CD4-positive, alpha-beta memory T cell (primary cell): ENCODE data around the gene NLRP1. TPM values are rescaled to one million over a fixed set of nuclear protein-coding genes. Genes with fewer than 3 reads are reported as not detected.

Experiments
- CTCF ChIA-PET: fragments of 350-600 bp; sonication (Branson Sonifier 250); formaldehyde crosslinking; loops from one replicate; lab custom pipeline; 2021; ENCODE audit warnings: inconsistent platforms; ENCODE audit not compliant: partially characterized antibody; lab: Charles Lee
- POLR2A ChIA-PET: fragments of 350-600 bp; sonication (Branson Sonifier 250); formaldehyde crosslinking; loops from one replicate; lab custom pipeline; 2021; ENCODE audit not compliant: partially characterized antibody; lab: Charles Lee
- DNase-seq, 5 donors: peaks; one replicate each; pipeline versions ENCODE4 v3.0.0 to v3.0.0-alpha.2; 2020 to 2022; ENCODE audit warnings: mixed read lengths in 1 of 5
- H3K27ac ChIP-seq: one replicate; pipeline ENCODE4 v1.7.0; 2013; ENCODE audit warnings: low read depth, low read length
- H3K27me3 ChIP-seq: 2 replicates; pipeline ENCODE4 v1.7.0; 2013; ENCODE audit warnings: mild to moderate bottlenecking, low read length, moderate library complexity; ENCODE audit not compliant: insufficient read depth
- H3K36me3 ChIP-seq: 2 replicates; pipeline ENCODE4 v1.7.0; 2013; ENCODE audit warnings: mild to moderate bottlenecking, low read length, moderate library complexity; ENCODE audit not compliant: insufficient read depth
- H3K4me1 ChIP-seq: 2 replicates; pipeline ENCODE4 v1.7.0; 2013; ENCODE audit warnings: mild to moderate bottlenecking, low read length, moderate library complexity; ENCODE audit not compliant: insufficient read depth
- H3K4me3 ChIP-seq, 2 donors: one replicate each; pipeline ENCODE4 v1.7.0; 2013; ENCODE audit warnings: low read length in 2 of 2, mild to moderate bottlenecking in 1 of 2
- H3K9me3 ChIP-seq, 2 donors: one replicate each; pipeline ENCODE4 v1.7.0; 2013; ENCODE audit warnings: low read length in 2 of 2, control low read depth in 1 of 2; ENCODE audit not compliant: control insufficient read depth in 1 of 2
- H3K27ac Mint-ChIP-seq, 7 donors: one replicate each; pipeline ENCODE4 v1.8.0; 2020 to 2021; ENCODE audit warnings: mixed read lengths in 7 of 7, mild to moderate bottlenecking in 6 of 7, inconsistent platforms in 3 of 7, moderate library complexity in 3 of 7
- H3K27me3 Mint-ChIP-seq, 2 donors: one replicate each; pipeline ENCODE4 v1.8.0; 2020 to 2021; ENCODE audit warnings: mixed read lengths in 2 of 2
- H3K36me3 Mint-ChIP-seq, 2 donors: one replicate each; pipeline ENCODE4 v1.8.0; 2020 to 2021; ENCODE audit warnings: mixed read lengths in 2 of 2, inconsistent platforms in 1 of 2, mild to moderate bottlenecking in 1 of 2
- H3K4me1 Mint-ChIP-seq, 4 donors: one replicate each; pipeline ENCODE4 v1.8.0; 2020 to 2021; ENCODE audit warnings: mixed read lengths in 4 of 4, mild to moderate bottlenecking in 1 of 4
- H3K4me3 Mint-ChIP-seq, 8 donors: one replicate each; pipeline ENCODE4 v1.8.0; 2020 to 2021; ENCODE audit warnings: mixed read lengths in 8 of 8, mild to moderate bottlenecking in 7 of 8, moderate library complexity in 6 of 8, inconsistent platforms in 3 of 8
- H3K9me3 Mint-ChIP-seq, 8 donors: one replicate each; pipeline ENCODE4 v1.8.0; 2020 to 2021; ENCODE audit warnings: mixed read lengths in 8 of 8, mild to moderate bottlenecking in 5 of 8, inconsistent platforms in 3 of 8, moderate library complexity in 1 of 8
- intact Hi-C: fragments of 100-400 bp; cut with micrococcal nuclease; formaldehyde crosslinking; loops from one replicate; pipeline ENCODE4 v1.15.1; 2023
- polyA plus RNA-seq, 2 donors: library from polyadenylated mRNA; unstranded; fragments of 300-500 nt; fragmentation: Illumina TruSeq; gene quantifications; one replicate each; pipeline ENCODE4 v1.2.3, GENCODE V29; 2021
- total RNA-seq, 2 experiments: library from RNA; stranded (reverse); gene quantifications; one replicate each; pipeline ENCODE4 v1.2.3, GENCODE V29; 2021

NLRP1 gene
- total and polyA plus RNA-seq, 4 experiments from 2014 or later, result 9.7 to 292 (median 160) TPM

DNA sequence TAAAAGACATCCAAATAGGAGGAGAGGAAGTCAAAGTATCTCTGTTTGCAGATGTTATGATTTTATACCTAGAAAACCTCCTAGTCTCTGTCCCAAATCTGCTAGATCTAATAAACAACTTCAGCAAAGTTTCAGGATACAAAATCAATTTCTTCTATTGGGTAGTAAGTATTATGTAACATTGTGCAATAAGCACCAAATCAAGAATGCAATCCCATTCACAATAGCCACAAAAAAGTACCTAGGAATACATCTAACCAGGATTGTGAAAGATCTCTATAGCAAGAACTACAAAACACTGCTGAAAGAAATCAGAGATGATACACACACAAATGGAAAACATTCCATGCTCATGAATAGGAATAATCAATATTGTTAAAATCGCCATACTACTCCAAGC, 13.0 kb downstream of the NLRP1 start:
- intact Hi-C loops, result no loop called here
- peaks cover 47 to 75% (median 60%) of the 10 kb centered on the region in 4 donors for H3K4me1 Mint-ChIP-seq
- ChIA-PET CTCF (no interaction called here), POLR2A (no interaction called here)
- H3K27ac Mint-ChIP-seq, result peak overlapping the region in 4 of 7 donors; percentile 13 to 69 (median 19)
- H3K36me3 ChIP-seq, result peaks cover 23% of the 10 kb centered on the region
- no peaks in the 10 kb centered on the region for H3K27me3 ChIP-seq
- H3K9me3 ChIP-seq, result no peaks in the 10 kb centered on the region
- H3K4me3 ChIP-seq, result no peak overlapping the region
- peaks cover 18% of the 10 kb centered on the region for H3K4me1 ChIP-seq
- peak overlapping the region in 2 of 8 donors; percentile 0 to 8 for H3K4me3 Mint-ChIP-seq
- no peak for DNase-seq
- H3K36me3 Mint-ChIP-seq, result peaks cover 83 to 87% of the 10 kb centered on the region in 2 donors
- H3K9me3 Mint-ChIP-seq, result peaks cover 0 to 10% (median 4%) of the 10 kb centered on the region in 8 donors
- no peaks in the 10 kb centered on the region for H3K27me3 Mint-ChIP-seq
- H3K27ac ChIP-seq, result no peak overlapping the region

DNA sequence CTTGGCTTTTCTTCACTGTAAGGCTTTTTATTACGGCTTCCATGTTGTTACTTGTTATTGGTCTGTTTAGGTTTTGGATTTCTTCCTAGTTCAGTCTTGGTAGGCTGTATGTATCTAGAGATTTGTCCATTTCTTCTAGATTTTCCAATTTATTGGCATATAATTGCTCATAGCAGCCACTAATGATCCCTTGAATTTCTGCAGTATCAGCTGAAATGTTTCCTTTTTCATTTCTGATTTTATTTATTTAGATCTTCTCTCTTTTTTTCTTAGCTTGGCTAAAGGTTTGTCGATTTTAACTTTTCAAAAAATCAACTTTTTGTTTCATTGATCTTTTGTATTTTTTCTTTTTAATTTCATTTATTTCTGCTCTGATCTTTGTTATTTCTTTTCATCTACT, 18.5 kb downstream of the NLRP1 start:
- no peaks in the 10 kb centered on the region for H3K27me3 ChIP-seq
- ChIA-PET CTCF (interaction anchor here (1.8 kb wide), 1 partner anchor 26 kb away, joined by 4 read pairs; no protein-coding TSS in a partner anchor), POLR2A (interaction anchor here (0.9 to 1.8 kb wide), 3 partner anchors 9 to 24 kb away, joined by 3 to 4 read pairs (median 4); partner anchors contain the start of gene NLRP1)
- peaks cover 3% of the 10 kb centered on the region for H3K4me1 ChIP-seq
- H3K27ac Mint-ChIP-seq, result peak overlapping the region in 5 of 7 donors; percentile 7 to 88 (median 43)
- peaks cover 0 to 5% (median 0%) of the 10 kb centered on the region in 8 donors for H3K9me3 Mint-ChIP-seq
- peaks cover 46 to 52% of the 10 kb centered on the region in 2 donors for H3K36me3 Mint-ChIP-seq
- no peak overlapping the region for H3K4me3 ChIP-seq
- H3K9me3 ChIP-seq, result no peaks in the 10 kb centered on the region
- H3K36me3 ChIP-seq, result peaks cover 32% of the 10 kb centered on the region
- no peak overlapping the region for H3K4me3 Mint-ChIP-seq
- DNase-seq, result no peak
- no peaks in the 10 kb centered on the region for H3K27me3 Mint-ChIP-seq
- no peak overlapping the region for H3K27ac ChIP-seq
- intact Hi-C loops, result no loop called here
- peaks cover 37 to 62% (median 45%) of the 10 kb centered on the region in 4 donors for H3K4me1 Mint-ChIP-seq

DNA sequence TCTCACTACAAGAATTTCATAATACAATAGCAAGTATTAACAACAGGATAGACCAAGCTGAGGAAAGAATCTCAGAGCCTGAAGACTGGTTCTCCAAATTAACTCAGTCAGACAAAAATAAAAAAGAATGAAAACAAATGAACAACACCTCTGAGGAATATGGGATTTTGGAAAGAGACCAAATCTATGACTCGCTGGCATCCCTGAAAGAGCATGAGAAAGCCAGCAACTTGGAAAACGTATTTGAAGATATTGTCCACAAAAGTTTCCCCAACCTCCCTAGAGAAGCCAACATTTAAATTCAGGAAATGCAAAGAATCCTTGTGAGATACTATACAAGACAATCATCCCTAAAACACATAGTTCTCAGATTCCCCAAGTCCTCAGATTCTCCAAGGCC, 20.9 kb downstream of the NLRP1 start:
- Mint-ChIP-seq H3K27me3 (no peaks in the 10 kb centered on the region), H3K4me3 (peak overlapping the region in 1 of 8 donors; percentile 13), H3K4me1 (peaks cover 25 to 42% (median 26%) of the 10 kb centered on the region in 4 donors), H3K36me3 (peaks cover 39 to 51% of the 10 kb centered on the region in 2 donors), H3K27ac (peak overlapping the region; percentile 40 to 91 (median 81)), H3K9me3 (peaks cover 0 to 5% (median 0%) of the 10 kb centered on the region in 8 donors)
- ChIA-PET CTCF (no interaction called here), POLR2A (no interaction called here)
- Histone ChIP-seq H3K9me3 (no peaks in the 10 kb centered on the region), H3K36me3 (peaks cover 48% of the 10 kb centered on the region), H3K27ac (no peak overlapping the region), H3K4me3 (no peak overlapping the region), H3K27me3 (no peaks in the 10 kb centered on the region), H3K4me1 (no peaks in the 10 kb centered on the region)
- no peak for DNase-seq
- intact Hi-C loops, result no loop called here

DNA sequence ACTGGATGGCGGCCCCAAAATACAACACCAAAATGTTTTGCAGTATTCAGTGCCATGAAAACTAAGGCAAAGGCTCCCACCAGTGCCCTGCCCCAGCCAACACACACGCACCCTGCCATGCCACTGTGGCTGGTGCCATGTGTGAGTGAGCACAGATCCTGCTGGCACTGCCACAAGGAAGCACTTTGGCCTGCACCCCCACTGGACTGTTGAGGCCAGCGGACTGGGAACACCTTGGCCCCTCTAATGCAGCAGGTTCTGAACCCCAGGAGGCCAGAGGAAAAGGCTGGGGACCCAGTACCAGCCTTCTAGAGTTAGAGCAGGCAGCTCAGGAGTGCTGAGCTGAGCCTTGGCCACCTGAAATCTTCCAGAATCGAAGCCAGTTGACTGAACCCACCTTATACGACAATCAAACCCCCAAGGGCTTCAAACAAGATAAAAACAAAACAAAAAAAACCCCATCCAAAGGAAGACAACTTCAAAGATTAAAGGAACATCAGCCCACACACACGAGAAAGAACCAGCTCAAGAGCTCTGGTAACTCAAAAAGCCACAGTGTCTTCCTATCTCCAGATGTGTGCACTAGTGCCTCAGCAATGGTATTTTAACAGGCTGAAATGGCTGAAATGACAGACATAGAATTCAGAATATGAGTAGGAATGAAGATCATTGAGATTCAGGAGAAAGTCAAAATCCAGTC, 21.5 kb downstream of the NLRP1 start:
- POLR2A ChIA-PET, result no interaction called here
- no peaks in the 10 kb centered on the region for H3K9me3 ChIP-seq
- Mint-ChIP-seq H3K4me3 (peak overlapping the region in 1 of 8 donors; percentile 30), H3K36me3 (peaks cover 39 to 52% of the 10 kb centered on the region in 2 donors), H3K4me1 (peaks cover 26 to 44% (median 27%) of the 10 kb centered on the region in 4 donors), H3K9me3 (peaks cover 0 to 5% (median 0%) of the 10 kb centered on the region in 8 donors), H3K27me3 (no peaks in the 10 kb centered on the region), H3K27ac (peak overlapping the region; percentile 40 to 91 (median 77))
- H3K27me3 ChIP-seq, result no peaks in the 10 kb centered on the region
- H3K27ac ChIP-seq, result no peak overlapping the region
- CTCF ChIA-PET, result no interaction called here
- peaks cover 50% of the 10 kb centered on the region for H3K36me3 ChIP-seq
- H3K4me1 ChIP-seq, result no peaks in the 10 kb centered on the region
- no peak overlapping the region for H3K4me3 ChIP-seq
- DNase-seq, result no peak
- intact Hi-C loops, result no loop called here

DNA sequence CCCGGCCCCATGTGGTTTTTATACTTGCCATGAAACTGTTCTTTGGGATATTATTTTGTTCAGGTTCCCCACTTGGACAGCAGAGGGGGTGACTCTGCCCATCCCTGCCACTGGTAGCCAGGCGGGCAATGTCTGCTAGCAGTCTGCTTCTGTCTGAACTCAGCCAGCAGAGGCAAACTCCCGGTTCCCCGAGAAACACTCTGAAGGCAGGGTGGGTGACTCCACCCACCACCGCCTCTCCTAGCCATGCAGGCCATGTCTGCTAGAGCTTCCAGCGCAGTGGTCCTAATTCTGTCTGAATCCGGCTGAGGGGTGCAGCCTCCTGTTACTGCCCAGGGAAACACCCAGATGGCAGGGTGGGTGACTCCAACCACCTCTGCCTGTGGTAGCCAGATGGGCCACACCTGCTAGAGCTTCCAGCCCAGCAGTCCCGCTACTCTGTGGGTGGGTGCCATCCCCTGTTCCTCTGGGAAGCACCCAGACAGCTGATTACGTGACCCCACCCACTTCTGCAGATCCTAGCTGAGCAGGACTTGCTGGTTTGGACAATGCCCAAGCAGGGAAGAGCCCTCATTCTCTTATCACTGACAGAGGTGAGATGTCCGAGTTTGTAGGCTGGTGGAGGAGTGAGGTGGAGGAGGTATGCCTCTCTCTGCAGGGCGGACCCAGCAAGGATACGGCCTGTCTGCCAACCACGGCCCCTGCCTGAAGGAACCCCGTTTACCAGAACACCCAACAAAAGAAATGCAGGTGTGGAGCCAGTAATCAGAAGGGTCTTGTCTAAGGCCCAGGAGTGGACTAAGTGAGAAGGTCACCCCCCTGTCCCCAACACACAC, 22.4 kb downstream of the NLRP1 start:
- H3K36me3 Mint-ChIP-seq, result peaks cover 38 to 52% of the 10 kb centered on the region in 2 donors
- peaks cover 0 to 3% (median 0%) of the 10 kb centered on the region in 8 donors for H3K9me3 Mint-ChIP-seq
- Histone ChIP-seq H3K36me3 (peaks cover 49% of the 10 kb centered on the region), H3K27me3 (no peaks in the 10 kb centered on the region), H3K9me3 (no peaks in the 10 kb centered on the region), H3K4me1 (no peaks in the 10 kb centered on the region), H3K27ac (no peak overlapping the region), H3K4me3 (no peak overlapping the region)
- no peak overlapping the region for H3K4me3 Mint-ChIP-seq
- POLR2A ChIA-PET, result no interaction called here
- no peaks in the 10 kb centered on the region for H3K27me3 Mint-ChIP-seq
- H3K4me1 Mint-ChIP-seq, result peaks cover 26 to 50% (median 33%) of the 10 kb centered on the region in 4 donors
- no peak for DNase-seq
- peak overlapping the region in 3 of 7 donors; percentile 13 to 42 (median 36) for H3K27ac Mint-ChIP-seq
- CTCF ChIA-PET, result no interaction called here
- intact Hi-C loops, result no loop called here

DNA sequence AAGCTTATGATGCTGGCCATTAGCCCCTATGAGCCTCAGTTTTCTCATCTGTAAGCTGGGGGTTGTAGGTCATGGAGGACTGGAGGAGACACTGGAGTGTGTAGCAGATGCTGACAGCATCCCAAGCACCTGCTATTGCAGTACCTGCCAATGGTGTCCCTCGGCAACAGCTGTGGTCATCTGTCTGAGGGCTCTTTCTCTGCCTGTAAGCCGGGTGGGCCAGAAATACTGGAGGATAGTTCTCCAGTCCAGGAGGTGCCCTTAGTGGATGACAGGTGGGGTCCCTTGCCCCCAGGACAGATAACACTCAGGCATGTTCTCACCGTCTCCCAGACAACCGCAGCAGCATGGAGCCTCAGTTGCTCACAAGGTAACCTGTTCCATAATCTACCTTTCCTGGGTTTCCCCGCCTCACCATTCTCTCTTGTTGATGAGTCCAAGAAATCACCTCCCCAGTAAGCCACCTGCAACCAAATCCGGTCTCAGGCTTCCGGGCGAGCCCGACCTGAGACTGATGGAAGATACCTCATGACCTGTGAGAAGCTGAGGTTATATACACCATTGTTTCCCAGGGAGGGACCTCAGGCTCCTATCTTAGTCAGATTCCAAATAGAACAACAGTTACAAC, 23.8 kb downstream of the NLRP1 start:
- Mint-ChIP-seq H3K9me3 (peaks cover 0 to 3% (median 0%) of the 10 kb centered on the region in 8 donors), H3K36me3 (peaks cover 40 to 49% of the 10 kb centered on the region in 2 donors), H3K27ac (peak overlapping the region in 5 of 7 donors; percentile 7 to 61 (median 29)), H3K4me3 (no peak overlapping the region), H3K4me1 (peaks cover 22 to 46% (median 31%) of the 10 kb centered on the region in 4 donors), H3K27me3 (no peaks in the 10 kb centered on the region)
- H3K27ac ChIP-seq, result no peak overlapping the region
- POLR2A ChIA-PET, result interaction anchor here (1.8 kb wide), 1 partner anchor 23 kb away, joined by 7 read pairs; the partner anchor contains the start of gene NLRP1
- intact Hi-C loops, result no loop called here
- no peaks in the 10 kb centered on the region for H3K9me3 ChIP-seq
- H3K4me3 ChIP-seq, result no peak overlapping the region
- H3K36me3 ChIP-seq, result peaks cover 45% of the 10 kb centered on the region
- H3K4me1 ChIP-seq, result no peaks in the 10 kb centered on the region
- DNase-seq, result no peak
- no peaks in the 10 kb centered on the region for H3K27me3 ChIP-seq
- CTCF ChIA-PET, result interaction anchor here (1.0 kb wide), 1 partner anchor 32 kb away, joined by 3 read pairs; no protein-coding TSS in a partner anchor
